Mesothelial cell of epicardium (in vitro differentiated cells): ENCODE results near the gene PLCB1. TPM values are rescaled to one million over a fixed set of nuclear protein-coding genes. Genes with fewer than 3 reads are reported as not detected.
A peak's percentile ranks its signal among the peaks of the same experiment; 100 is the strongest.

ENCODE experiments used
- DNase-seq, 2 experiments: peaks; one replicate each; pipeline ENCODE4 v3.0.0; 2021; ENCODE audit warnings: low spot score in 2 of 2; ENCODE audit not compliant: unreplicated experiment in 2 of 2
- H3K27ac Mint-ChIP-seq: 2 replicates; pipeline ENCODE4 v1.8.0; 2021; ENCODE audit warnings: mixed read lengths
- H3K27me3 Mint-ChIP-seq: 2 replicates; pipeline ENCODE4 v1.8.0; 2021; ENCODE audit warnings: low read depth, mixed read lengths
- H3K36me3 Mint-ChIP-seq: 2 replicates; pipeline ENCODE4 v1.8.0; 2021; ENCODE audit warnings: mixed read lengths
- H3K4me1 Mint-ChIP-seq: 2 replicates; pipeline ENCODE4 v1.8.0; 2021; ENCODE audit warnings: mixed read lengths
- H3K4me3 Mint-ChIP-seq: 2 replicates; pipeline ENCODE4 v1.8.0; 2021; ENCODE audit warnings: mild to moderate bottlenecking, moderate library complexity, mixed read lengths
- H3K9me3 Mint-ChIP-seq: 2 replicates; pipeline ENCODE4 v1.8.0; 2021; ENCODE audit warnings: mixed read lengths
- CTCF ChIP-seq: fragments of 200-600 bp; sonication (generic); IDR thresholded peaks from one replicate; pipeline ENCODE4 v1.5.0; 2021; ENCODE audit warnings: antibody characterized with exemption; ENCODE audit not compliant: unreplicated experiment
- total RNA-seq: library from RNA; stranded (reverse); gene quantifications from 3 replicates; pipeline ENCODE4 v1.2.1, GENCODE V29; 2021

The PLCB1 gene
- total RNA-seq, 1 donor from 2014 or later, result 41.5 TPM

GRCh38 chr20:8244637-8245036, 112.6 kb downstream of the PLCB1 start:
- Mint-ChIP-seq H3K4me3 (no peak overlapping the region), H3K27ac (no peak overlapping the region)

GRCh38 chr20:8246153-8246552, 114.1 kb downstream of the PLCB1 start:
- no peaks in the 10 kb centered on the region for H3K36me3 Mint-ChIP-seq
- no peak overlapping the region for H3K27ac Mint-ChIP-seq
- no peaks in the 10 kb centered on the region for H3K27me3 Mint-ChIP-seq
- H3K9me3 Mint-ChIP-seq, result no peaks in the 10 kb centered on the region
- no peak for DNase-seq
- TF ChIP-seq CTCF, result no peak
- no peak overlapping the region for H3K4me3 Mint-ChIP-seq
- H3K4me1 Mint-ChIP-seq, result peaks cover 53% of the 10 kb centered on the region

More at GRCh38 chr20:8244637-8245036, 112.6 kb downstream of the PLCB1 start:
- H3K36me3 Mint-ChIP-seq, result no peaks in the 10 kb centered on the region
- H3K4me1 Mint-ChIP-seq, result peaks cover 43% of the 10 kb centered on the region
- no peaks in the 10 kb centered on the region for H3K9me3 Mint-ChIP-seq
- TF ChIP-seq CTCF, result no peak
- DNase-seq, result no peak
- H3K27me3 Mint-ChIP-seq, result no peaks in the 10 kb centered on the region

GRCh38 chr20:8246716-8247115, 114.7 kb downstream of the PLCB1 start:
- DNase-seq, result no peak
- no peak overlapping the region for H3K27ac Mint-ChIP-seq
- peaks cover 53% of the 10 kb centered on the region for H3K4me1 Mint-ChIP-seq
- H3K36me3 Mint-ChIP-seq, result no peaks in the 10 kb centered on the region
- no peaks in the 10 kb centered on the region for H3K27me3 Mint-ChIP-seq
- no peak for TF ChIP-seq CTCF
- no peak overlapping the region for H3K4me3 Mint-ChIP-seq
- H3K9me3 Mint-ChIP-seq, result peaks cover under 1% of the 10 kb centered on the region

- H3K27me3 Mint-ChIP-seq, result no peaks in the 10 kb centered on the region
- H3K4me1 Mint-ChIP-seq, result peaks cover 49% of the 10 kb centered on the region
- TF ChIP-seq CTCF, result no peak
- H3K9me3 Mint-ChIP-seq, result peaks cover 4% of the 10 kb centered on the region
- no peak overlapping the region for H3K4me3 Mint-ChIP-seq
- peaks cover 2% of the 10 kb centered on the region for H3K36me3 Mint-ChIP-seq
- DNase-seq, result no peak
- no peak overlapping the region for H3K27ac Mint-ChIP-seq
Observed at GRCh38 chr20:8248051-8248450, 116.0 kb downstream of the PLCB1 start.

GRCh38 chr20:8249634-8250033, 117.6 kb downstream of the PLCB1 start:
- Mint-ChIP-seq H3K4me3 (no peak overlapping the region), H3K4me1 (peaks cover 44% of the 10 kb centered on the region), H3K9me3 (peaks cover 4% of the 10 kb centered on the region), H3K27ac (peak overlapping the region; percentile 52), H3K36me3 (peaks cover 2% of the 10 kb centered on the region), H3K27me3 (no peaks in the 10 kb centered on the region)
- TF ChIP-seq CTCF, result no peak
- no peak for DNase-seq
